BLaER1 (cell line): Measurements from ENCODE around the gene NARF.

Experiments
- H3K27ac ChIP-seq: shearing (Covaris generic); formaldehyde crosslinking; 2 replicates; pipeline ENCODE4 v1.8.1; 2022
- H3K27me3 ChIP-seq: shearing (Covaris generic); formaldehyde crosslinking; 2 replicates; pipeline ENCODE4 v1.8.1; 2022
- H3K36me3 ChIP-seq: shearing (Covaris generic); formaldehyde crosslinking; 2 replicates; pipeline ENCODE4 v1.8.1; 2022
- H3K4me1 ChIP-seq: shearing (Covaris generic); formaldehyde crosslinking; 2 replicates; pipeline ENCODE4 v1.8.1; 2022
- H3K4me2 ChIP-seq: shearing (Covaris generic); formaldehyde crosslinking; 2 replicates; pipeline ENCODE4 v1.8.1; 2022
- H3K4me3 ChIP-seq: shearing (Covaris generic); formaldehyde crosslinking; 2 replicates; pipeline ENCODE4 v1.8.1; 2022
- H3K9ac ChIP-seq: shearing (Covaris generic); formaldehyde crosslinking; 2 replicates; pipeline ENCODE4 v1.8.1; 2022
- H3K9me3 ChIP-seq: shearing (Covaris generic); formaldehyde crosslinking; 2 replicates; pipeline ENCODE4 v1.8.1; 2022
- H4K20me1 ChIP-seq: shearing (Covaris generic); formaldehyde crosslinking; 2 replicates; pipeline ENCODE4 v1.8.1; 2022
- Cebpa-rat ChIP-seq: shearing (Covaris generic); IDR thresholded peaks from 2 replicates; pipeline ENCODE4 v1.8.1; 2022

The NARF gene

DNA sequence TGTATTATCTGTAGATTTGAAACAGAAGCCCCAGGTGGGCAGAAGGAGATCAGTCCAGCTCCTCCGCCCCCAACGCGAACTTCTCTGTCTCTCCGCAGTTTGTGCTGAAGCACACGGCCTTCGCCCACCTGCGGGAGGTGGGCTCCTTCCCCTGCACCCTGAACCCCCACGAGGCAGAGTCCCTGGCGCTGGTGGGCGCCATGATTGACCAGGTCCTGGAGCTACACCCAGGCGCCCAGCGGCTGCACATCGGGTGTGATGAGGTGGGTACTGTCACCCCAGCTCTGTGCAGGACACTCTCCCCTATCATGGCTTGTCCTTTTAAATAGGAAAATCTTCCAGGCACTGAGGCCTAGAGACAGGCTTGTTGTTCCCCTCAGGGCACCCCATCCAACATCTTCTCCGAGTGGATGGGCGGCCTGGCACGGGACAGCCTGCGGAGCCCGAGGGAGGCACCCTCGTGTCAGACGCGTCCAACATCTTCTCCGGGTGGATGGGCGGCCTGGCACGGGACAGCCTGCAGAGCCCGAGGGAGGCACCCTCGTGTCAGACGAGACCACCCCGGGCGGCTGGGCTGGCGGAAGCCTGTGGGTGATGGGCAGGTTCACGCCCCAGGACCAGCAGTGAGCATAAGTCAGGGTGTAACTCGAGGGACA is 24.9 kb upstream of the NARF start:
- Histone ChIP-seq H3K4me2 (peak overlapping the region; percentile 80), H3K27ac (peak overlapping the region; percentile 30; the same call in 1 of the 2 replicates), H3K9me3 (no peaks in the 10 kb centered on the region), H3K4me3 (no peak overlapping the region), H3K4me1 (peaks cover 84% of the 10 kb centered on the region), H4K20me1 (no peaks in the 10 kb centered on the region; the same call in 1 of the 2 replicates), H3K9ac (no peak overlapping the region), H3K27me3 (no peaks in the 10 kb centered on the region), H3K36me3 (peaks cover 44% of the 10 kb centered on the region)
- no peak for TF ChIP-seq Cebpa-rat

DNA sequence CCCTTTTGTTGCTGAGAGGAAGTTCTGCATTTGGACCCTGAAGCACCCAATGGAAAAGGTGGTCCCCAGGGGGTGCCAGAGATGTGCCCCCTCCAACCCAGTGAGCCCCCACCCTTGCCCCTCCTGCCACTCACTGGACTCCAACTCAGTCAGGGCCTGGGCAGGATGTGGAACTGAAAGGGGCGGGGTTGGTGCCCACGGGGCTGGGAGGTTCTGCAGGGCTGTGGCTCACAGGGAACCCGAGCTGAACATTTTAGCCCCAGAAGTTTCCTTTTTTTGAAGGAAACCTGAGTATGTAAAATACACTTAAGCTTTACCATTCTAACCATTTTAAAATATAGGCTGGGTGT is 24.4 kb upstream of the NARF start:
- H3K9ac ChIP-seq, result peak overlapping the region; percentile 6; the same call in 1 of the 2 replicates
- H4K20me1 ChIP-seq, result no peaks in the 10 kb centered on the region; the same call in 1 of the 2 replicates
- H3K36me3 ChIP-seq, result peaks cover 49% of the 10 kb centered on the region
- H3K9me3 ChIP-seq, result no peaks in the 10 kb centered on the region
- H3K4me2 ChIP-seq, result peak overlapping the region; percentile 80
- TF ChIP-seq Cebpa-rat, result no peak
- no peaks in the 10 kb centered on the region for H3K27me3 ChIP-seq
- peak overlapping the region; percentile 30; the same call in 1 of the 2 replicates for H3K27ac ChIP-seq
- peaks cover 84% of the 10 kb centered on the region for H3K4me1 ChIP-seq
- H3K4me3 ChIP-seq, result no peak overlapping the region

GRCh38 chr17:82435103-82435502 is 23.4 kb upstream of the NARF start:
- no peaks in the 10 kb centered on the region for H3K9me3 ChIP-seq
- no peak for TF ChIP-seq Cebpa-rat
- H3K9ac ChIP-seq, result 0 out of 2 replicates have a peak overlapping the region, but pooled peaks have one; percentile 15
- peak overlapping the region; percentile 80 for H3K4me2 ChIP-seq
- H3K4me1 ChIP-seq, result peaks cover 84% of the 10 kb centered on the region
- H3K27me3 ChIP-seq, result no peaks in the 10 kb centered on the region
- peaks cover 7% of the 10 kb centered on the region; the same call in 1 of the 2 replicates for H4K20me1 ChIP-seq
- peaks cover 54% of the 10 kb centered on the region for H3K36me3 ChIP-seq
- peak overlapping the region; percentile 59 for H3K27ac ChIP-seq
- no peak overlapping the region for H3K4me3 ChIP-seq

GRCh38 chr17:82435601-82436583 is 22.6 kb upstream of the NARF start:
- Histone ChIP-seq H3K27me3 (no peaks in the 10 kb centered on the region), H4K20me1 (peaks cover 15% of the 10 kb centered on the region), H3K4me2 (peak overlapping the region; percentile 80), H3K9ac (0 out of 2 replicates have a peak overlapping the region, but pooled peaks have one; percentile 38), H3K4me1 (peaks cover 88% of the 10 kb centered on the region), H3K27ac (peak overlapping the region; percentile 59), H3K36me3 (peaks cover 57% of the 10 kb centered on the region), H3K4me3 (no peak overlapping the region), H3K9me3 (no peaks in the 10 kb centered on the region)
- no peak for TF ChIP-seq Cebpa-rat

GRCh38 chr17:82436601-82437324 is 21.8 kb upstream of the NARF start:
- Histone ChIP-seq H3K4me3 (no peak overlapping the region), H3K9me3 (no peaks in the 10 kb centered on the region), H3K9ac (0 out of 2 replicates have a peak overlapping the region, but pooled peaks have one; percentile 38), H3K27ac (peak overlapping the region; percentile 59), H3K4me2 (peak overlapping the region; percentile 80; the same call in 1 of the 2 replicates), H4K20me1 (peaks cover 23% of the 10 kb centered on the region), H3K36me3 (peaks cover 60% of the 10 kb centered on the region), H3K4me1 (peaks cover 93% of the 10 kb centered on the region), H3K27me3 (no peaks in the 10 kb centered on the region)
- TF ChIP-seq Cebpa-rat, result no peak

DNA sequence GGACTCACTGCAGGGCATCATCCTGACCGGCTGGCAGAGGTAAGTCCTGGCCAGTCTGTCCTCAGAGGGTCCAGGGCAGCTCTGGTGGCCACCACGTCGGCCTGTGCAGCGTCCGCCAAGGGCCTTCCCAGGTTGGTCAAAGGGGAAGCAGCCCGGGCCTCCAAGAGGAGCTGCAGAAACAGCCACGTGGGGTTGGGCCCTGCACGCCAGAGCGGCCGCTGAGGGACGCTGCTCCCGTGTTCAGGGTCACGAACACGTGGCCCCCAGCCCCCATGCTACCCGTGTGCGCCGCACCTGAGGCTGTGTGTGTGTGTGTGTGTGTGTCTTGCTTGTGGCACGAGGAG is 21.2 kb upstream of the NARF start:
- Histone ChIP-seq H3K9ac (no peak overlapping the region), H3K4me3 (no peak overlapping the region), H3K27me3 (no peaks in the 10 kb centered on the region), H3K36me3 (peaks cover 65% of the 10 kb centered on the region), H3K4me1 (peaks cover 93% of the 10 kb centered on the region), H3K4me2 (no peak overlapping the region), H3K9me3 (no peaks in the 10 kb centered on the region), H4K20me1 (peaks cover 28% of the 10 kb centered on the region), H3K27ac (no peak overlapping the region)
- no peak for TF ChIP-seq Cebpa-rat

GRCh38 chr17:82438401-82439193 is 19.9 kb upstream of the NARF start:
- Histone ChIP-seq H3K4me3 (no peak overlapping the region), H3K9me3 (no peaks in the 10 kb centered on the region), H3K4me2 (peak overlapping the region; percentile 24), H3K36me3 (peaks cover 76% of the 10 kb centered on the region), H3K27me3 (no peaks in the 10 kb centered on the region), H3K4me1 (peaks cover 97% of the 10 kb centered on the region), H4K20me1 (peaks cover 41% of the 10 kb centered on the region), H3K9ac (no peak overlapping the region), H3K27ac (peak overlapping the region; percentile 57)
- no peak for TF ChIP-seq Cebpa-rat

- no peak overlapping the region for H3K4me3 ChIP-seq
- TF ChIP-seq Cebpa-rat, result no peak
- H3K27me3 ChIP-seq, result no peaks in the 10 kb centered on the region
- peak overlapping the region; percentile 57 for H3K27ac ChIP-seq
- peaks cover 79% of the 10 kb centered on the region for H3K36me3 ChIP-seq
- peaks cover 97% of the 10 kb centered on the region for H3K4me1 ChIP-seq
- H4K20me1 ChIP-seq, result peaks cover 48% of the 10 kb centered on the region
- no peak overlapping the region for H3K9ac ChIP-seq
- no peaks in the 10 kb centered on the region for H3K9me3 ChIP-seq
- peak overlapping the region; percentile 98 for H3K4me2 ChIP-seq
Measured at GRCh38 chr17:82439194-82439828, 19.2 kb upstream of the NARF start.
